ENCODE data around the gene MBP.

Gene MBP

GRCh38 chr18:77095391-77096371, 36.9 kb downstream of the MBP start:
- peaks cover 80% of the 10 kb centered on the region for H3K36me3 ChIP-seq
- H3K4me1 ChIP-seq (ENCODE audit: control insufficient read depth in 1 of 2, insufficient read depth in 1 of 2, low read depth in 1 of 2, low read length in 1 of 2): peaks cover 75 to 97% of the 10 kb centered on the region in 2 experiments
- H3K4me3 ChIP-seq (ENCODE audit: low read depth in 1 of 2, low read length in 1 of 2): peak overlapping the region; percentile 38 to 56
- TF ChIP-seq CTCF (IDR thresholded peaks at IDR 0.05): no peak
- no peaks in the 10 kb centered on the region for H3K27me3 ChIP-seq
- H3K9me3 ChIP-seq: no peaks in the 10 kb centered on the region
- H3K27ac ChIP-seq: peak overlapping the region; percentile 98

- no peaks in the 10 kb centered on the region for H3K9me3 ChIP-seq
- peaks cover 57 to 87% of the 10 kb centered on the region in 2 experiments for H3K4me1 ChIP-seq (ENCODE audit: control insufficient read depth in 1 of 2, insufficient read depth in 1 of 2, low read depth in 1 of 2, low read length in 1 of 2)
- peaks cover 79% of the 10 kb centered on the region for H3K36me3 ChIP-seq
- TF ChIP-seq CTCF (IDR thresholded peaks at IDR 0.05): no peak
- H3K27ac ChIP-seq: peak overlapping the region; percentile 98
- H3K4me3 ChIP-seq (ENCODE audit: low read depth in 1 of 2, low read length in 1 of 2): no peak overlapping the region
- no peaks in the 10 kb centered on the region for H3K27me3 ChIP-seq
Measured at GRCh38 chr18:77093586-77093985, 39.0 kb downstream of the MBP start.

- peak overlapping the region; percentile 98 for H3K27ac ChIP-seq
- no peaks in the 10 kb centered on the region for H3K9me3 ChIP-seq
- peaks cover 85% of the 10 kb centered on the region for H3K36me3 ChIP-seq
Measured at GRCh38 chr18:77093067-77093430, 39.5 kb downstream of the MBP start.

GRCh38 chr18:77092104-77093066, 40.2 kb downstream of the MBP start:
- peak overlapping the region; percentile 98 for H3K27ac ChIP-seq
- no peaks in the 10 kb centered on the region for H3K27me3 ChIP-seq
- H3K36me3 ChIP-seq: peaks cover 88% of the 10 kb centered on the region
- H3K4me3 ChIP-seq (ENCODE audit: low read depth in 1 of 2, low read length in 1 of 2): no peak overlapping the region
- peaks cover 46 to 75% of the 10 kb centered on the region in 2 experiments for H3K4me1 ChIP-seq (ENCODE audit: control insufficient read depth in 1 of 2, insufficient read depth in 1 of 2, low read depth in 1 of 2, low read length in 1 of 2)
- TF ChIP-seq CTCF (IDR thresholded peaks at IDR 0.05): no peak
- H3K9me3 ChIP-seq: no peaks in the 10 kb centered on the region

More at GRCh38 chr18:77093067-77093430, 39.5 kb downstream of the MBP start:
- TF ChIP-seq CTCF (IDR thresholded peaks at IDR 0.05): no peak
- Histone ChIP-seq H3K27me3 (no peaks in the 10 kb centered on the region), H3K4me3 (ENCODE audit: low read depth in 1 of 2, low read length in 1 of 2) (no peak overlapping the region), H3K4me1 (ENCODE audit: control insufficient read depth in 1 of 2, insufficient read depth in 1 of 2, low read depth in 1 of 2, low read length in 1 of 2) (peaks cover 52 to 81% of the 10 kb centered on the region in 2 experiments)

GRCh38 chr18:77091366-77091765, 41.2 kb downstream of the MBP start:
- peaks cover 82% of the 10 kb centered on the region for H3K36me3 ChIP-seq
- H3K4me3 ChIP-seq (ENCODE audit: low read depth in 1 of 2, low read length in 1 of 2): no peak overlapping the region
- H3K27me3 ChIP-seq: no peaks in the 10 kb centered on the region
- peaks cover 45 to 68% of the 10 kb centered on the region in 2 experiments for H3K4me1 ChIP-seq (ENCODE audit: control insufficient read depth in 1 of 2, insufficient read depth in 1 of 2, low read depth in 1 of 2, low read length in 1 of 2)
- H3K9me3 ChIP-seq: no peaks in the 10 kb centered on the region
- TF ChIP-seq CTCF (IDR thresholded peaks at IDR 0.05): no peak
- H3K27ac ChIP-seq: peak overlapping the region; percentile 98

All from neutrophil (primary cell).